H1 (cell line): ENCODE data around the gene TMEM18. TPM values are rescaled to one million over a fixed set of nuclear protein-coding genes. Genes with fewer than 3 reads are reported as not detected.

Source experiments
- ATF2 ChIP-seq: IDR thresholded peaks from 2 replicates; pipeline ENCODE4 v1.6.1; 2012; ENCODE audit warnings: low read length, inconsistent platforms
- JUND ChIP-seq: IDR thresholded peaks from 2 replicates; pipeline ENCODE4 v1.6.1; 2011; ENCODE audit warnings: mild to moderate bottlenecking, improper control_type of control experiment, low read length
- KDM1A ChIP-seq: fragments of 200-600, 300-600 bp; sonication (generic); IDR thresholded peaks from 2 replicates; pipeline ENCODE4 v1.7.1; 2016; ENCODE audit warnings: mild to moderate bottlenecking, low read length, borderline replicate concordance
- polyA plus RNA-seq, 7 experiments: library from polyadenylated mRNA; depleted of rRNA in 3 of 7; stranded (reverse) in 5 of 7; unstranded in 2 of 7; fragments of >200 nt in 5 of 7; fragments of 200-250 nt in 2 of 7; gene quantifications; 1 replicate in 5 of 7; 2 replicates in 1 of 7; 4 replicates in 1 of 7; pipeline versions ENCODE4 v1.2.1 to v1.2.3, GENCODE V29; 2011 to 2013; ENCODE audit warnings: missing spikeins in 2 of 7, mixed read lengths in 2 of 7
- total RNA-seq: library from RNA; stranded (reverse); fragmentation: NEBNext Ultra II Directional; extraction: Animal tissue kit (Norgen Biotek cat#: 25700); gene quantifications from 2 replicates; pipeline ENCODE4 v1.2.1, GENCODE V29; 2021

TMEM18 gene
- total and polyA plus RNA-seq, 2 of the 8 experiments (the other 6 are each of a cell fraction or from before 2014, with no cell fraction given), result 22.4 to 27.1 TPM

- TF ChIP-seq ATF2 (no peak), JUND (no peak), KDM1A (no peak)
Measured at GRCh38 chr2:709138-709765, 32.0 kb upstream of the TMEM18 start (continued).
